GM12878 (cell line): ENCODE results near the gene FRG2B. TPM values are rescaled to one million over a fixed set of nuclear protein-coding genes. Genes with fewer than 3 reads are reported as not detected.

Experiments
- ATAC-seq: fragments of 200-7000 bp; cut with Tn5 transposase; 3 replicates; pipeline ENCODE4 v1.9.1; 2020; ENCODE audit warnings: mild to moderate bottlenecking, moderate library complexity
- BruUV-seq: library from RNA; stranded (reverse); fragments of 400-500 nt; replicated peaks from 2 replicates; lab custom pipeline; 2021; lab: Mats Ljungman, UMichigan
- CTCF ChIA-PET: fragments of 300-600 bp; sonication (Branson Sonifier 250); formaldehyde crosslinking; extraction: SDS; loops from one replicate; lab custom pipeline; 2021; ENCODE audit warnings: inconsistent platforms; lab: Yijun Ruan, JAX
- POLR2A ChIA-PET: fragments of 350-600 bp; formaldehyde crosslinking; extraction: SDS; loops from one replicate; lab custom pipeline; 2021; ENCODE audit warnings: inconsistent platforms; lab: Charles Lee
- RAD21 ChIA-PET: fragments of 300-600 bp; sonication (Branson Sonifier 250); formaldehyde crosslinking; loops from one replicate; lab custom pipeline; 2023; ENCODE audit warnings: antibody characterized with exemption; ENCODE audit not compliant: unreplicated experiment; lab: Charles Lee
- SMC1A ChIA-PET: fragments of 300-600 bp; sonication (Branson Sonifier 250); formaldehyde crosslinking; loops from one replicate; lab custom pipeline; 2023; ENCODE audit not compliant: unreplicated experiment, uncharacterized antibody; lab: Charles Lee
- DNase-seq: peaks from one replicate; pipeline ENCODE4 v3.0.0-alpha.2; 2011; ENCODE audit warnings: low read depth, low spot score
- FAIRE-seq: peaks from 3 replicates; lab custom pipeline; 2011; peaks lifted over from hg19 to GRCh38; lab: Jason Lieb, UNC
- H2AFZ ChIP-seq: 2 replicates; pipeline ENCODE4 v1.6.0; 2011; ENCODE audit warnings: low read depth, low read length, control low read depth; ENCODE audit not compliant: control insufficient read depth
- H3K27ac ChIP-seq: 2 replicates; pipeline ENCODE4 v1.5.1; 2011; ENCODE audit warnings: control low read depth; ENCODE audit not compliant: control insufficient read depth, insufficient read depth
- H3K27me3 ChIP-seq, 2 experiments: replicated peaks in 1 of 2; 2 replicates each; pipeline versions ENCODE4 v1.6.0 to v1.6.1; 2011; ENCODE audit warnings: low read length in 1 of 2; ENCODE audit not compliant: control insufficient read depth in 2 of 2, insufficient read depth in 2 of 2
- H3K36me3 ChIP-seq, 2 experiments: 2 replicates each; pipeline ENCODE4 v1.5.1; 2011; ENCODE audit warnings: low read length in 1 of 2; ENCODE audit not compliant: control insufficient read depth in 2 of 2, insufficient read depth in 2 of 2
- H3K4me1 ChIP-seq: 2 replicates; pipeline ENCODE4 v1.6.1; 2011; ENCODE audit warnings: mild to moderate bottlenecking, low read length, moderate library complexity, mixed read lengths; ENCODE audit not compliant: control insufficient read depth, insufficient read depth
- H3K4me2 ChIP-seq: 2 replicates; pipeline ENCODE4 v1.6.0; 2011; ENCODE audit warnings: control low read depth; ENCODE audit not compliant: control insufficient read depth, insufficient read depth
- H3K4me3 ChIP-seq: fragments of 200-600 bp; sonication (generic); 2 replicates; pipeline ENCODE4 v1.5.1; 2016
- H3K79me2 ChIP-seq: 2 replicates; pipeline ENCODE4 v1.6.0; 2011; ENCODE audit warnings: low read length; ENCODE audit not compliant: control insufficient read depth, insufficient read depth
- H3K9ac ChIP-seq: 2 replicates; pipeline ENCODE4 v1.8.0; 2011; ENCODE audit warnings: low read length, control low read depth, mixed read lengths; ENCODE audit not compliant: control insufficient read depth, insufficient read depth
- H3K9me3 ChIP-seq: replicated peaks from 3 replicates; pipeline ENCODE4 v1.5.1; 2011; ENCODE audit warnings: mild to moderate bottlenecking, low read length; ENCODE audit not compliant: control insufficient read depth, insufficient read depth
- H4K20me1 ChIP-seq: 2 replicates; pipeline ENCODE4 v1.6.0; 2011; ENCODE audit not compliant: control insufficient read depth, insufficient read depth
- CREB1 ChIP-seq: IDR thresholded peaks from 2 replicates; pipeline ENCODE4 v1.6.1; 2012; ENCODE audit warnings: low read depth, mild to moderate bottlenecking, inconsistent platforms
- CREM ChIP-seq: IDR thresholded peaks from 2 replicates; pipeline ENCODE4 v1.6.1; 2014; ENCODE audit warnings: antibody characterized with exemption, low read depth
- DPF2 ChIP-seq: fragments of 450-650 bp; IDR thresholded peaks from 2 replicates; pipeline ENCODE4 v1.6.1; 2017; ENCODE audit warnings: mild to moderate bottlenecking
- EGR1 ChIP-seq, 2 experiments: IDR thresholded peaks; 1 replicate in 1 of 2; 2 replicates in 1 of 2; pipeline ENCODE4 v1.6.1; 2011 to 2012; ENCODE audit warnings: low read depth in 2 of 2, low read length in 2 of 2, borderline replicate concordance in 1 of 2, mild to moderate bottlenecking in 1 of 2, moderate library complexity in 1 of 2
- IRF3 ChIP-seq: fragments of 450-650 bp; IDR thresholded peaks from 2 replicates; pipeline ENCODE4 v1.6.1; 2014; ENCODE audit warnings: mild to moderate bottlenecking
- JUNB ChIP-seq: IDR thresholded peaks from 2 replicates; pipeline ENCODE4 v1.6.1; 2016; ENCODE audit warnings: antibody characterized with exemption, mild to moderate bottlenecking
- MXI1 ChIP-seq: fragments of 150-350 bp; IDR thresholded peaks from 2 replicates; pipeline ENCODE4 v1.6.1; 2011; ENCODE audit warnings: low read depth, mild to moderate bottlenecking, inconsistent platforms, low read length, improper control_type of control experiment
- POLR2A ChIP-seq: IDR thresholded peaks from 2 replicates; pipeline ENCODE4 v1.6.1; 2011; ENCODE audit warnings: low read depth, mild to moderate bottlenecking, low read length
- RFX5 ChIP-seq: IDR thresholded peaks from 2 replicates; pipeline ENCODE4 v1.6.1; 2011; ENCODE audit warnings: low read depth, low read length, improper control_type of control experiment
- RUNX3 ChIP-seq: IDR thresholded peaks from 2 replicates; pipeline ENCODE4 v1.6.1; 2012; ENCODE audit warnings: low read length, inconsistent platforms
- YBX1 ChIP-seq: fragments of 450-650 bp; IDR thresholded peaks from 2 replicates; pipeline ENCODE4 v1.6.1; 2016; ENCODE audit warnings: antibody characterized with exemption
- ZBED1 ChIP-seq: IDR thresholded peaks from 2 replicates; pipeline ENCODE4 v1.6.1; 2016; ENCODE audit warnings: borderline replicate concordance
- ZNF592 ChIP-seq: fragments of 450-650 bp; IDR thresholded peaks from 2 replicates; pipeline ENCODE4 v1.6.1; 2017; ENCODE audit warnings: mild to moderate bottlenecking, moderate library complexity
- WGBS: methylation state at CpG from one replicate; pipeline ENCODE4 v1.1.6; 2016; ENCODE audit warnings: low lambda C conversion rate; ENCODE audit not compliant: insufficient replicate concordance, insufficient coverage; ENCODE audit errors: missing lambda C conversion rate; 5-methylcytosine and 5-hydroxymethylcytosine counted together
- in situ Hi-C: fragments of 300-500 bp; cut with MboI; formaldehyde crosslinking; loops from 9 replicates; pipeline ENCODE4 v1.14.3; 2018; ENCODE audit warnings: mixed read lengths
- intact Hi-C: fragments of 100-400 bp; cut with micrococcal nuclease; formaldehyde crosslinking; loops from one replicate; pipeline ENCODE4 v1.14.2; 2022; ENCODE audit not compliant: unreplicated experiment
- polyA plus RNA-seq, 11 experiments: library from polyadenylated mRNA; depleted of rRNA in 4 of 11; unstranded in 6 of 11; stranded (reverse) in 5 of 11; fragments of >200 nt; fragmentation: Nextera tagmentation in 4 of 11; fragmentation: Illumina TruSeq in 1 of 11; extraction: Ambion mirVana in 4 of 11; extraction: Trizol in 1 of 11; gene quantifications; 1 replicate in 1 of 11; 2 replicates in 10 of 11; pipeline versions ENCODE4 v1.2.1 to v1.2.3, GENCODE V29; 2011 to 2016; ENCODE audit warnings: inconsistent platforms in 2 of 11, missing spikeins in 2 of 11, low read depth in 1 of 11
- total RNA-seq, 4 experiments: library from RNA; depleted of rRNA in 3 of 4; stranded (reverse); fragments of >200 nt in 3 of 4; fragmentation: Illumina TruSeq in 1 of 4; extraction: Trizol in 1 of 4; gene quantifications; 2 replicates each; pipeline versions ENCODE4 v1.2.1 to v1.2.3, GENCODE V29; 2013 to 2021
- TF ChIP-seq, protein P1 (sequence below): IDR thresholded peaks from 2 replicates; pipeline ENCODE4 v1.6.1; 2012; ENCODE audit warnings: low read depth, low read length, improper control_type of control experiment

The FRG2B gene
- total and polyA plus RNA-seq, 10 of the 15 experiments (the other 5 are each of a cell fraction or from before 2014, with no cell fraction given) = not detected

DNA sequence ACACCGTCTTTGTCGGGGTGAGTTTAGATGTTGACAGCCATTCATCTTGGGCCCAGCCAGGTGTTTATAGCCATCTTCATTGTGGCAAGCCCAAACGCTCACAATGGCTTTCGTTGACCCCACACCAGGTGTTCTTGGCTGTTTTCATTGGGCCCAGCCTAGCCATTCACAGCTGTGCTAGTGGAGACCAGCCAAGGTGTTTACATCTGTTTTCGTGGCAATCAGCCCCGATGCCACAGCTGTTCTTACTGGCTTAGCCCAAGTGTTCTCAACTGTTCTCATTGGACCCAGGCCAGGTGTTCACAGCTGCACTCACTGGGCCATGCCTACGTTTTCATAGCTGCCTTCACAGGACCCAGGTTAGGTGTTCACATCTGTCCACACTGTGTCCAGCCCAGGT, 7.7 kb downstream of the FRG2B start (continued):
- no peak for TF ChIP-seq CREB1

DNA sequence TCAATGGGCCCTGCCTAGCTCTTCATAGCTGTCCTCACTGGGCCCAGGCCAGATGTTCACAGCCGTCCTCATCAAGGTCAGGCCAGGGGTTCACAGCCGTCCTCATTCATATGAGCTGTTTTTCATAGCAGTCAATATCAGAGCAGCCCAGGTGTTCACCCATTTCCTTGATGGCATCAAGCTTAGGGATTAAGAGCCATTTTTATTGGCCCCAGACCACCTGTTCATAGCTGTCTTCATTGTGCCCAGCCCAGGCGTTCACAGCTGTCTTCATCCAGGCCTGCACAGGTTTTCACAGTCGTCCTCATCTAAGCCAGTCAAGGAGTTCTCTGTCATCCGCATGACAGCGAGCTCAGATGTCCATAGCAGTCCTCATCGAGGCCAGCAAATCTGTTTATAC, 9.4 kb downstream of the FRG2B start:
- ChIA-PET POLR2A (no interaction called here), SMC1A (no interaction called here), RAD21 (no interaction called here), CTCF (interaction anchor here (1.0 to 1.3 kb wide), 2 partner anchors 10 to 288 kb away, joined by 3 to 5 read pairs; no protein-coding TSS in a partner anchor)
- no TSS peak for BruUV-seq
- FAIRE-seq (no peak), DNase-seq (no peak), ATAC-seq (no peak)
- 67% methylated on average over 7 of the region's 7 CpGs for WGBS
- intact Hi-C loops (no loop called here), in situ Hi-C loops (no loop called here)
- no peaks in the 10 kb centered on the region; a peak in 1 of 4 replicates for H3K27me3 ChIP-seq
- H3K9me3 ChIP-seq = no peaks in the 10 kb centered on the region; the same call in 2 of the 3 replicates
- H3K79me2 ChIP-seq = no peaks in the 10 kb centered on the region
- H3K27ac ChIP-seq = no peak overlapping the region
- H2AFZ ChIP-seq = no peak overlapping the region
- no peaks in the 10 kb centered on the region for H4K20me1 ChIP-seq
- no peaks in the 10 kb centered on the region for H3K4me1 ChIP-seq
- no peak overlapping the region for H3K4me2 ChIP-seq
- no peak for TF ChIP-seq CREM
- TF ChIP-seq MXI1 = no peak
- no peak for TF ChIP-seq POLR2A
- no peak for TF ChIP-seq ZNF592
- TF ChIP-seq IRF3 = no peak
- TF ChIP-seq RFX5 = no peak
- TF ChIP-seq ZBED1 = no peak
- TF ChIP-seq, protein P1, sequence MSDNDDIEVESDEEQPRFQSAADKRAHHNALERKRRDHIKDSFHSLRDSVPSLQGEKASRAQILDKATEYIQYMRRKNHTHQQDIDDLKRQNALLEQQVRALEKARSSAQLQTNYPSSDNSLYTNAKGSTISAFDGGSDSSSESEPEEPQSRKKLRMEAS = no peak
- no peak for TF ChIP-seq RUNX3
- no peak for TF ChIP-seq EGR1 (IDR thresholded peaks at IDR 0.05; ENCODE audit: borderline replicate concordance in 1 of 2, low read depth in 2 of 2, low read length in 2 of 2)
- TF ChIP-seq DPF2 = no peak
- TF ChIP-seq JUNB = no peak
- no peak for TF ChIP-seq YBX1
- H3K9ac ChIP-seq = no peak overlapping the region
- H3K4me3 ChIP-seq = no peak overlapping the region
- no peaks in the 10 kb centered on the region for H3K36me3 ChIP-seq
